Glutamatergic neuron (in vitro differentiated cells): Measurements from ENCODE around the gene ALDH3A1. TPM values are rescaled to one million over a fixed set of nuclear protein-coding genes. Genes with fewer than 3 reads are reported as not detected.

Source experiments
- DNase-seq: peaks from one replicate; pipeline ENCODE4 v3.0.0; 2022
- H3K27ac Mint-ChIP-seq: one replicate; pipeline ENCODE4 v1.8.0; 2020; ENCODE audit warnings: mild to moderate bottlenecking, mixed read lengths, inconsistent platforms; ENCODE audit not compliant: unreplicated experiment
- H3K27me3 Mint-ChIP-seq: one replicate; pipeline ENCODE4 v1.8.0; 2020; ENCODE audit warnings: mild to moderate bottlenecking, moderate library complexity, mixed read lengths, inconsistent platforms; ENCODE audit not compliant: unreplicated experiment
- H3K36me3 Mint-ChIP-seq: one replicate; pipeline ENCODE4 v1.8.0; 2020; ENCODE audit warnings: mild to moderate bottlenecking, mixed read lengths, inconsistent platforms; ENCODE audit not compliant: unreplicated experiment
- H3K4me1 Mint-ChIP-seq: one replicate; pipeline ENCODE4 v1.8.0; 2020; ENCODE audit warnings: mild to moderate bottlenecking, low read depth, mixed read lengths, inconsistent platforms; ENCODE audit not compliant: unreplicated experiment
- H3K4me3 Mint-ChIP-seq: one replicate; pipeline ENCODE4 v1.8.0; 2020; ENCODE audit warnings: mild to moderate bottlenecking, mixed read lengths, inconsistent platforms; ENCODE audit not compliant: unreplicated experiment
- H3K9me3 Mint-ChIP-seq: one replicate; pipeline ENCODE4 v1.8.0; 2020; ENCODE audit warnings: mild to moderate bottlenecking, moderate library complexity, mixed read lengths, inconsistent platforms; ENCODE audit not compliant: unreplicated experiment
- CTCF ChIP-seq: fragments of 200-600 bp; sonication (generic); IDR thresholded peaks from one replicate; pipeline ENCODE4 v1.5.0; 2021; ENCODE audit not compliant: partially characterized antibody, unreplicated experiment
- total RNA-seq: library from RNA; stranded (reverse); fragmentation: NEBNext Ultra II Directional; extraction: Animal tissue kit (Norgen Biotek cat#: 25700); gene quantifications from one replicate; pipeline ENCODE4 v1.2.1, GENCODE V29; 2021; ENCODE audit not compliant: unreplicated experiment

ALDH3A1 gene
- total RNA-seq, 1 donor from 2014 or later: not detected

- TF ChIP-seq CTCF: no peak
- Mint-ChIP-seq H3K36me3 (no peaks in the 10 kb centered on the region), H3K9me3 (no peaks in the 10 kb centered on the region), H3K27me3 (peaks cover 10% of the 10 kb centered on the region), H3K27ac (no peak overlapping the region), H3K4me3 (no peak overlapping the region), H3K4me1 (no peaks in the 10 kb centered on the region)
- peak; percentile 6 for DNase-seq
Measured at GRCh38 chr17:19738073-19738449, 10.0 kb downstream of the ALDH3A1 start.

GRCh38 chr17:19737305-19738072 is 10.6 kb downstream of the ALDH3A1 start:
- Mint-ChIP-seq H3K4me3 (no peak overlapping the region), H3K36me3 (no peaks in the 10 kb centered on the region), H3K27me3 (peaks cover 8% of the 10 kb centered on the region), H3K27ac (no peak overlapping the region), H3K4me1 (no peaks in the 10 kb centered on the region), H3K9me3 (no peaks in the 10 kb centered on the region)
- no peak for DNase-seq
- no peak for TF ChIP-seq CTCF

- no peak for TF ChIP-seq CTCF
- Mint-ChIP-seq H3K27ac (no peak overlapping the region), H3K4me1 (no peaks in the 10 kb centered on the region), H3K9me3 (no peaks in the 10 kb centered on the region), H3K4me3 (no peak overlapping the region), H3K27me3 (peaks cover 5% of the 10 kb centered on the region), H3K36me3 (no peaks in the 10 kb centered on the region)
- no peak for DNase-seq
Measured at GRCh38 chr17:19736071-19736470, 12.0 kb downstream of the ALDH3A1 start.

GRCh38 chr17:19733953-19734526 is 14.1 kb downstream of the ALDH3A1 start:
- Mint-ChIP-seq H3K36me3 (no peaks in the 10 kb centered on the region), H3K27ac (no peak overlapping the region), H3K27me3 (peaks cover 3% of the 10 kb centered on the region), H3K4me3 (no peak overlapping the region), H3K9me3 (no peaks in the 10 kb centered on the region), H3K4me1 (no peaks in the 10 kb centered on the region)
- no peak for TF ChIP-seq CTCF
- no peak for DNase-seq

GRCh38 chr17:19731626-19732025 is 16.5 kb downstream of the ALDH3A1 start:
- no peaks in the 10 kb centered on the region for H3K4me1 Mint-ChIP-seq
- no peaks in the 10 kb centered on the region for H3K36me3 Mint-ChIP-seq
- no peak for TF ChIP-seq CTCF
- no peak for DNase-seq
- no peaks in the 10 kb centered on the region for H3K9me3 Mint-ChIP-seq
- no peaks in the 10 kb centered on the region for H3K27me3 Mint-ChIP-seq
- no peak overlapping the region for H3K4me3 Mint-ChIP-seq
- no peak overlapping the region for H3K27ac Mint-ChIP-seq
